ENCODE measurements around the gene BMPER. TPM values are rescaled to one million over a fixed set of nuclear protein-coding genes. Genes with fewer than 3 reads are reported as not detected.

BMPER gene
- total RNA-seq, 8 experiments from 2014 or later = 0.25 to 39.1 (median 2.4) TPM

- Histone ChIP-seq H3K4me3 (no peak overlapping the region), H3K27ac (no peak overlapping the region), H3K4me1 (replicated peaks in 1 of 2) (peaks cover 0 to 5% of the 10 kb centered on the region in 2 donors)
- 25 to 100% (median 71%) methylated on average over 1 to 3 of the region's 3 CpGs; no CpG with 5 or more reads in 1 of the 10 experiments for WGBS, 10 experiments
- ATAC-seq (replicated peaks in 6 of 8) = peak in 6 of 8 experiments; percentile 28 to 75 (median 44)
- in situ Hi-C loops (cut with MboI; ENCODE audit: low pct_unique_long_range_greater_than_20kb in 2 of 9, low sequenced_read_pairs in 9 of 9, unreplicated experiment in 9 of 9) = loop anchor here in 2 of 9 experiments (25.0 kb wide), 2 partner anchors 156 to 456 kb away; no protein-coding TSS in a partner anchor
These were observed 13.3 kb downstream of the BMPER start for GRCh38 chr7:33918438-33919143.

DNA sequence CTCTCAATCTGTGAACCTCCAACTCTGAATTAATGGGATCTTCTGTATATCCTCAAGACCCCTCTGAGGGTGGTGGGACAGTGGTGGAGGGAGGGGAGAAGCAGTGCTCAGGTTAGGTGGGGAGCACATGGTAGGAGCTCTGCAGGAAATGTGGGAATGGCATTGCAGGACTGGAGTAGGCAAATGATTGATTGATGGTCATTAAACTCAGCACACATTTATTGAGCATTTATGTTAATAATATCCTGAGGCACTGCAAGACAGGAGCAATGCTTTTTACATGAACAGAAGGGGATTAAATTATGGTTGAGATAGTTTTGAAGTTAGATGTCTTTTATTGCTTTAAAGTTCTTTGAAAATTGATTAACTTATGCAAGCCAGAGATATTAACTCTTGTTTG is 14.1 kb downstream of the BMPER start:
- no peak overlapping the region for H3K4me3 ChIP-seq
- in situ Hi-C loops (cut with MboI; ENCODE audit: low pct_unique_long_range_greater_than_20kb in 2 of 9, low sequenced_read_pairs in 9 of 9, unreplicated experiment in 9 of 9) = loop anchor here in 2 of 9 experiments (25.0 kb wide), 2 partner anchors 157 to 457 kb away; no protein-coding TSS in a partner anchor
- peaks cover 0 to 5% of the 10 kb centered on the region in 2 donors for H3K4me1 ChIP-seq (replicated peaks in 1 of 2)
- no peak overlapping the region for H3K27ac ChIP-seq
- peak in 3 of 8 experiments; percentile 41 to 80 (median 41) for ATAC-seq (replicated peaks in 6 of 8)

GRCh38 chr7:33921216-33921938 is 16.0 kb downstream of the BMPER start:
- no peak for ATAC-seq (replicated peaks in 6 of 8)
- Histone ChIP-seq H3K27ac (no peak overlapping the region), H3K4me3 (no peak overlapping the region), H3K4me1 (replicated peaks in 1 of 2) (peaks cover 0 to 5% of the 10 kb centered on the region in 2 donors)
- in situ Hi-C loops (cut with MboI; ENCODE audit: low pct_unique_long_range_greater_than_20kb in 2 of 9, low sequenced_read_pairs in 9 of 9, unreplicated experiment in 9 of 9) = loop anchor here in 2 of 9 experiments (25.0 kb wide), 2 partner anchors 159 to 459 kb away; no protein-coding TSS in a partner anchor
- WGBS, 10 experiments = 26 to 100% (median 94%) methylated on average over 2 to 17 of the region's 17 CpGs

DNA sequence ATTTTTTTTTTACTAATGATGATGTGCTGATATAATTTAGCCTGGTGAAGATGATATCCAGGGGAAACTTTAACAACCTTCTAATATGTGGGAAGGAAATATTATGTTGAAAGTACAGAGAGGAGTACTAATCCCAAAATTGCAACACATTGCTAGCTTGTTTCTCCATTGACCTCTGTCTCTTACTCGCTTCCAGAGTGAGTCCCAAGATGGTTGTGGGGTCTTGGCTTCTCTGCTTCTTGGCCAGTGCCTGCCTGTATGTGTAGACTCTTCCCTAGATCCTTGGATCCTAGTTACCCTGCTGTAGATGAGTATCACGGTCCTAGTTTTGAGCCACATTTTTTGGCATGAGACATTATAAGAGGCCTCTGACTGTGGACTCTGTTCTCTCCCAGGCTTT is 17.5 kb downstream of the BMPER start:
- ATAC-seq (replicated peaks in 6 of 8) = no peak
- Histone ChIP-seq H3K4me3 (no peak overlapping the region), H3K4me1 (replicated peaks in 1 of 2) (peaks cover 0 to 5% of the 10 kb centered on the region in 2 donors), H3K27ac (no peak overlapping the region)
- 60 to 100% (median 96%) methylated on average over 1 to 2 of the region's 2 CpGs; no CpG with 5 or more reads in 6 of the 10 experiments for WGBS, 10 experiments
- in situ Hi-C loops (cut with MboI; ENCODE audit: low pct_unique_long_range_greater_than_20kb in 2 of 9, low sequenced_read_pairs in 9 of 9, unreplicated experiment in 9 of 9) = loop anchor here in 2 of 9 experiments (25.0 kb wide), 2 partner anchors 161 to 461 kb away; no protein-coding TSS in a partner anchor

DNA sequence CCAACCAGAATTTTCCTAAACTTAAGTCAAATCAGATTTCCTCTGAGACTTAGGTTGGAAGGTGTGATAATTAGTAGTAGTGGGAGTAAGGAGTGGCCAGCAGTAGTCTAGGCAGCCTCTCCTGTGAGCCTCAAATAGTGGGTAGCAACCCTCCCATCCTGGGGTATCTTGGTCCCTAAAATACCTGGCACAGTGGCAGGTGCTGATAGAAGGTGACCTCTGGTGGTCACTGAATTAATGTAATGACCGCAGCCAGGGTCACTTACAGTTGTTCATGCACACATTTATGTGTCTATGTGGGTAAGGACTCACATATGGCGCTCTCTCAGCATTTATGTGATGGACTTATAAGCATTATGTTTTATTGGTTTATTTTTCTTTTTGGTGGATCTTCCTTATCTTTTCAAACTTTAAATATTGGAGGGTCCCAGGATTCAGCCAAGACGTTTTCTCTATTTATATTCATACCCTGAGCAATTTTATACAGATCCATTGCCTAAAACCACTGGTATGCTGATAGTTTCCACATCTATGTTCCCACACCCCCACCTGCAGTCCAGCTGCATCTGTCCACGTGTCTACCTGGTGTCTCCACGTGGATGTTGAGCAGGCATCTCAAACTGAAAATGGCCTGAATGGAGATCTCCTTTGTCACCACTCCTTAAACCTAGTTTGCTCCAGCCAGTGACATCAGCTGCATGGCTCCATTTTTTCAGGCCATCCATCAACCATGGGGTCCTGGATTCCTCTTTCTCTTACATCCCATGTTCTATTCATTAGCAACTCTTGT is 18.3 kb downstream of the BMPER start:
- H3K27ac ChIP-seq = no peak overlapping the region
- no peak for ATAC-seq (replicated peaks in 6 of 8)
- peaks cover 0 to 5% of the 10 kb centered on the region in 2 donors for H3K4me1 ChIP-seq (replicated peaks in 1 of 2)
- 68 to 100% (median 83%) methylated on average over 2 to 5 of the region's 5 CpGs; no CpG with 5 or more reads in 1 of the 10 experiments for WGBS, 10 experiments
- in situ Hi-C loops (cut with MboI; ENCODE audit: low pct_unique_long_range_greater_than_20kb in 2 of 9, low sequenced_read_pairs in 9 of 9, unreplicated experiment in 9 of 9) = loop anchor here in 2 of 9 experiments (25.0 kb wide), 2 partner anchors 161 to 461 kb away; no protein-coding TSS in a partner anchor
- no peak overlapping the region for H3K4me3 ChIP-seq

DNA sequence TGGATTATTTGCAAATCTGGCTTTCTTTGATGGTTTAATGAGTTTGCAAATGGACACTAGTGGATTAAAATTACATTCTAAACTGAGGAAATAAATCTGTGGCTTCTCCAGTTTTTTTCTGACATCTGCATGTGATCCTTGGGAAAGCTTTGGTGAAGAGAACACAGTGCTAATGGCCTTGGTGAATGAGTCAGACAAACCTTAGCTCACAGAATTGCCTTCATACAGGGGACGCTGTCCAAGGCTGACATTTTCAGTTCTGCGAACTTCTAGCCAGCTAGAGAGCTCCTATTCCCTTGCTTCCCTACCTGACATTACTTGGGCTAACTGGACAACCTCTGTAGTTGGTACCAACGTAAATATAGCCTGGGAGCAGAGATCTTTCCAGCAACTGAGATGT is 21.2 kb downstream of the BMPER start:
- WGBS, 10 experiments = 33 to 93% (median 83%) methylated on average over 1 to 3 of the region's 3 CpGs; no CpG with 5 or more reads in 5 of the 10 experiments
- in situ Hi-C loops (cut with MboI; ENCODE audit: low pct_unique_long_range_greater_than_20kb in 2 of 9, low sequenced_read_pairs in 9 of 9, unreplicated experiment in 9 of 9) = loop anchor here in 2 of 9 experiments (25.0 kb wide), 1 partner anchor 689 kb away; no protein-coding TSS in a partner anchor
- Histone ChIP-seq H3K27ac (no peak overlapping the region), H3K4me3 (no peak overlapping the region), H3K4me1 (replicated peaks in 1 of 2) (no peaks in the 10 kb centered on the region)
- peak in 5 of 8 experiments; percentile 26 to 78 (median 47) for ATAC-seq (replicated peaks in 6 of 8)

DNA sequence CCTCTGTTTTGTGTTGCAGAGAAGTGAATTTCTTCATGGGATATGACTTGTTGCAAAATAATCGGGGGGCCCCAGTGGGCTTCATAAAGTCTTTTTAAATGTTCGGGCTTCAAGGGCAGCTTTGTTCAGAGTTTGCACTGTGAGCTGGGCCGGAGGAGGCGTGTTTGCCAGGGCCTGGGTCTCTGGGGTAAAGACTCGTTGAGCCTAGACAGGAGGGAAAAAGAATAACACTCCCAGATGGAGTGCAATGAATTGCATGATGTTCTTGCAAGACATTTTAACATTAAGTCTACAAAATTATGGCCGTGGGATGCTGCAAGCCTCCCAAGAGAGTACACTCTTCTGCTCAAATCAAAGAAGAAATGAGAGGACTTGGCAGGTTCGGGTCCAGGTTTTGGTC is 23.6 kb downstream of the BMPER start:
- in situ Hi-C loops (cut with MboI; ENCODE audit: low pct_unique_long_range_greater_than_20kb in 2 of 9, low sequenced_read_pairs in 9 of 9, unreplicated experiment in 9 of 9) = loop anchor here in 2 of 9 experiments (25.0 kb wide), 1 partner anchor 692 kb away; no protein-coding TSS in a partner anchor
- ATAC-seq (replicated peaks in 6 of 8) = no peak
- 59 to 100% (median 77%) methylated on average over 1 to 7 of the region's 7 CpGs; no CpG with 5 or more reads in 2 of the 10 experiments for WGBS, 10 experiments
- Histone ChIP-seq H3K4me1 (replicated peaks in 1 of 2) (no peaks in the 10 kb centered on the region), H3K27ac (no peak overlapping the region), H3K4me3 (no peak overlapping the region)

- H3K4me3 ChIP-seq = no peak overlapping the region
- WGBS, 10 experiments = 38 to 100% (median 69%) methylated on average over 1 to 3 of the region's 5 CpGs; no CpG with 5 or more reads in 1 of the 10 experiments
These were observed 26.9 kb downstream of the BMPER start for GRCh38 chr7:33932221-33932620.

DNA sequence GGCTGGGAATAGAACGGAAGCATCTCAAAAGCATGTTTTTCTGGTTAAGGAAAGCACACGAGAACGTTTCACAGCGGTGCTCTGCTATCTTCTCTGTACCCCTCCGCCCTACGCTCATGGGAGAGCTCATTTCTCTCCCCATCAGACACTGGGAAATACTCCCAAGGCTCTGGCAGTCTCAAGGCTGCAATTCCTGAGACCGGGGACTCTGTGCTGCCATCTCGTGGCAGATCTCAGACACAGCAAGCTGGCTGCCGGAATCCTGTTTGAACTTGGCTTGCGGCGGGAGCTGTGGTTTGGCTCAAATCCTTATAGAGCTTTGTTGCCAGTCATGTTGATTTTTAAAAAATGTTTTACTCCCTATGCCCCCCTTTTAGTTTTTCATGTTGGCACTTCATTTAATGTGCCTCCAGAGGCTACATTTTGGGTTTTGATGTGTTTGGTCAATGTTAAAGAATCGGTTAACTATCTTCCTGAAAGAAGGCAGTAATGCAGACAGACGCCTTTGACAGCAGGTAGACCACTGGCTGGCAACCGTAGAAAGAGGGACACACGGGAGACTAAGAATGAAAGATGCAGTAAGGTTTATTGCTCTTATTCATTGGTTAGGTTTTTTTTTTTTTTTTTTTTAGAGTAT is 27.6 kb downstream of the BMPER start:
- 2 to 85% (median 28%) methylated on average over 2 to 12 of the region's 15 CpGs for WGBS, 10 experiments
- Histone ChIP-seq H3K4me3 (no peak overlapping the region), H3K27ac (no peak overlapping the region), H3K4me1 (replicated peaks in 1 of 2) (no peaks in the 10 kb centered on the region)
- in situ Hi-C loops (cut with MboI; ENCODE audit: low pct_unique_long_range_greater_than_20kb in 2 of 9, low sequenced_read_pairs in 9 of 9, unreplicated experiment in 9 of 9) = loop anchor here in 3 of 9 experiments (10.0 to 25.0 kb wide), 2 partner anchors 688 to 696 kb away; no protein-coding TSS in a partner anchor
- peak; percentile 84 to 98 (median 92) for ATAC-seq (replicated peaks in 6 of 8)

More at GRCh38 chr7:33932221-33932620, 26.9 kb downstream of the BMPER start:
- Histone ChIP-seq H3K4me1 (replicated peaks in 1 of 2) (no peaks in the 10 kb centered on the region), H3K27ac (no peak overlapping the region)
- ATAC-seq (replicated peaks in 6 of 8) = no peak
- in situ Hi-C loops (cut with MboI; ENCODE audit: low pct_unique_long_range_greater_than_20kb in 2 of 9, low sequenced_read_pairs in 9 of 9, unreplicated experiment in 9 of 9) = loop anchor here in 3 of 9 experiments (10.0 to 25.0 kb wide), 2 partner anchors 687 to 695 kb away; no protein-coding TSS in a partner anchor

DNA sequence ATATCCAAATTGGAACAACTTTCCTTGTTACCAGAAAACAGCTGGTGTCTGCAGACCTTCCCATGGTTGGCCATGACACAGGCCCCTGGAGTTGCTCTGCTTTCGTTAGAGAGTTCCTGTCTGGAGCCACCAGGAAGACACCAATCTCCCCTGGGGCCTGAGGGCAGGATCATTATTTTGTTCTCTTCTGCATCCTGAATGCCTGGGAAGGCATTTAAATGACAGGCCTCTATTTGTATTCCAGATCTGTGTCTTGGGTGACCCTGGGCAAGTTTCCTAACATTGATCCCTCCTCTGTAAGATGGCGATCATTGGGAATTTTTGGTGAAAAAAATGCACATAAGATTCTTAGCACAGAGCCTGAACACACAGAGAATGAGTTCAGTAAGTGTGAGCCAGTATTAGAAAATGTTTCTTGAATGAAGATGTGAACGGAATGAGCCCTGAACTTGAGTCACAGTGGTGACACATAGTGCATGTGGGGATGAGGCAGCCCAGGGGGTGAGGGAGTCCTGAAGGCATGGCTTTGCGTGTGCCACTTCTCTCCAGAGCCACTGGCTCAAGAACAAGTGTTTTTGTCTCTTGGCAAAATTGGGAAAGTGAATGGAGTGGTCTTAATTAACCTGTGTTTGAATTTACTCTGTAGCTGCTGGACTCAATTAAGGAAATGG is 28.4 kb downstream of the BMPER start:
- Histone ChIP-seq H3K27ac (no peak overlapping the region), H3K4me1 (replicated peaks in 1 of 2) (no peaks in the 10 kb centered on the region), H3K4me3 (no peak overlapping the region)
- in situ Hi-C loops (cut with MboI; ENCODE audit: low pct_unique_long_range_greater_than_20kb in 2 of 9, low sequenced_read_pairs in 9 of 9, unreplicated experiment in 9 of 9) = loop anchor here in 3 of 9 experiments (10.0 to 25.0 kb wide), 2 partner anchors 689 to 696 kb away; no protein-coding TSS in a partner anchor
- peak in 4 of 8 experiments; percentile 36 to 86 (median 66) for ATAC-seq (replicated peaks in 6 of 8)
- WGBS, 10 experiments = 18 to 100% (median 94%) methylated on average over 1 to 4 of the region's 4 CpGs; no CpG with 5 or more reads in 3 of the 10 experiments

DNA sequence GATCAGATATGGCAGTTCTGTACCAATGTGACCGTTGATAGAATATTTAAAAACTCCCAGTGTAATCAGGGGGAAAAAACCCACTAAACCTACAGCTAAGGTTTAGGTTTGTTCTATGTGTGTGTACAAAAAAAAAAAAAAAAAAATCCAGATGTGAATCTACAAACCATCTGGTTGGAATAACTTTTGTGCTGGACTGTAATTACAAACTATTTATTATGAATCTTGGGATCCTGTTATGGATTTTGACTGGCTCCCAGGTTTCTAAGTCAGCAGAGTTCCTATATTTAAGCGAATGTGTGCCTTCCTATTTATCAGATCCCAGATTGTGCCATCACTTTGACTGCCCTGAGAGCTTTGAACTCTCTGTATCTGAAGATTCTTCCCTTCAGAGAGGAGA is 29.1 kb downstream of the BMPER start:
- WGBS, 10 experiments = 74 to 100% (median 82%) methylated on average over 1 to 2 of the region's 2 CpGs; no CpG with 5 or more reads in 4 of the 10 experiments
- ATAC-seq (replicated peaks in 6 of 8) = no peak
- in situ Hi-C loops (cut with MboI; ENCODE audit: low pct_unique_long_range_greater_than_20kb in 2 of 9, low sequenced_read_pairs in 9 of 9, unreplicated experiment in 9 of 9) = loop anchor here in 3 of 9 experiments (10.0 to 25.0 kb wide), 2 partner anchors 690 to 697 kb away; no protein-coding TSS in a partner anchor
- no peak overlapping the region for H3K27ac ChIP-seq
- no peak overlapping the region for H3K4me3 ChIP-seq
- H3K4me1 ChIP-seq (replicated peaks in 1 of 2) = no peaks in the 10 kb centered on the region

Data from motor neuron (in vitro differentiated cells).